ENCODE data around the gene TLR7.

TLR7 gene

GRCh38 chrX:12934850-12935249, 68.0 kb downstream of the TLR7 start:
- no peak for DNase-seq

- DNase-seq: no peak
Observed at GRCh38 chrX:12936947-12937346, 70.1 kb downstream of the TLR7 start.
